ENCODE results near the gene SGK1.

The SGK1 gene

DNA sequence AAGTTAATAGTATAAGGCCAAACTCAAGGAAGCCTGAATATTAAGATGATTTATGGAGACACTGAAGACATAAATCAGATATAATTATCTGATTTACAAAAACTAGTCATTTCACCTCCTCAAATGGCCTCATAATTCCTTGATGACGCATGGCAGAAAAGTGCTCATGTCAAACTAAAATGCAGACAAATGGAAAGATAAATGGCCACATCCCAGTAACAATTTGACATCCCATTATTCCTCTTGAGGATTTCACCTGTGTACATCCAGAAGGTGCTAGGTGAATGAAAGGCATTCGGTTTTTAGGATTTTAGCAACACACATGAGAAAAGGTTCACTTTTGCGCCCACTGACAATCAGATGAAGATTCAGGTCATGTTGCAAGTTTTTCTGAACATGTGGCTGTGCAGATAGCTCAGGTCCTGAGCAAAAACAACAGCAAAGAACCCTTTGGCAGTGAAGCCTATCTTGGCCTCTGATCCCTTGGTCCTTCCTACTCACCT, 24.2 kb downstream of the SGK1 start:
- H3K4me3 ChIP-seq (ENCODE audit: low read depth, low read length) = no peak overlapping the region
- TF ChIP-seq, protein P1, sequence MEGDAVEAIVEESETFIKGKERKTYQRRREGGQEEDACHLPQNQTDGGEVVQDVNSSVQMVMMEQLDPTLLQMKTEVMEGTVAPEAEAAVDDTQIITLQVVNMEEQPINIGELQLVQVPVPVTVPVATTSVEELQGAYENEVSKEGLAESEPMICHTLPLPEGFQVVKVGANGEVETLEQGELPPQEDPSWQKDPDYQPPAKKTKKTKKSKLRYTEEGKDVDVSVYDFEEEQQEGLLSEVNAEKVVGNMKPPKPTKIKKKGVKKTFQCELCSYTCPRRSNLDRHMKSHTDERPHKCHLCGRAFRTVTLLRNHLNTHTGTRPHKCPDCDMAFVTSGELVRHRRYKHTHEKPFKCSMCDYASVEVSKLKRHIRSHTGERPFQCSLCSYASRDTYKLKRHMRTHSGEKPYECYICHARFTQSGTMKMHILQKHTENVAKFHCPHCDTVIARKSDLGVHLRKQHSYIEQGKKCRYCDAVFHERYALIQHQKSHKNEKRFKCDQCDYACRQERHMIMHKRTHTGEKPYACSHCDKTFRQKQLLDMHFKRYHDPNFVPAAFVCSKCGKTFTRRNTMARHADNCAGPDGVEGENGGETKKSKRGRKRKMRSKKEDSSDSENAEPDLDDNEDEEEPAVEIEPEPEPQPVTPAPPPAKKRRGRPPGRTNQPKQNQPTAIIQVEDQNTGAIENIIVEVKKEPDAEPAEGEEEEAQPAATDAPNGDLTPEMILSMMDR (IDR thresholded peaks at IDR 0.05; ENCODE audit: insufficient read depth, low read depth, low read length, missing control alignments) = no peak
- no peak for DNase-seq (ENCODE audit: low read depth)

DNA sequence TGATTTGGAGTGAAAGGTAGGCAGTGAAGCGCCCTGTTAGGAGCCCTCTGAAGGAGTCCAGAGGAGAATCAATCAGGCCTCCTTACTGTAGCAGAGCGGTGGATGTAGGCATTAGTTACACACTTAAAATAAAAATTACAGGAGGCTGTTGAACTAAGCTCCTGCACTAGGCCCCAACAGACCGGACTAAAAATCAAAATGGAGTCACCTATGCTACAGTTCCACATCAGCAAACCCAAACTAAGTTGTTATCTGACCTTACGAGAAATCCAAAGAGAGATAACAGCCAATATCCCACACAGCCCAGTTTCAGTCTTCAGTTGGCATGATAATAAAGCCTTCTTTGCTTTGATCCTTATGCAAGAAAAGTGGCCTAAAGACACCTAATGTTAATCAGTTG, 26.8 kb downstream of the SGK1 start:
- TF ChIP-seq, protein P1 (IDR thresholded peaks at IDR 0.05; ENCODE audit: insufficient read depth, low read depth, low read length, missing control alignments) = no peak
- DNase-seq (ENCODE audit: low read depth) = no peak
- no peak overlapping the region for H3K4me3 ChIP-seq (ENCODE audit: low read depth, low read length)

DNA sequence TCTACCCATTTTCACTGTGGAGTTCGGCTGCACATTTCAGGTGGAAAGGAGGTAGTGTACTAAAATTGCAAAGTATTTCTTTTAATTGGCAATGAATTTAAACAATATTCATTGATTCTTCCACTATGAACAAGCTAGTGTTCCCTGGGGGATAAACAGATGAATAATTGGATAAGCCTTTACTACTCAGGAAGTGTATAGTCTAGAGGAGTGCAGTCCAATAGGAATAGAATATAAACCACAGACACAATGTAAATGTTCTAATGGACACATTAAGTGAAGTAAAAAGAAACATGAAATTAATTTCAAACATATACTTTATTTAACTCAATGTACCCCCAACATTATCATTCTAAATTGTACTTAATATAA, 28.7 kb downstream of the SGK1 start:
- no peak overlapping the region for H3K4me3 ChIP-seq (ENCODE audit: low read depth, low read length)
- TF ChIP-seq, protein P1 (IDR thresholded peaks at IDR 0.05; ENCODE audit: insufficient read depth, low read depth, low read length, missing control alignments) = no peak
- no peak for DNase-seq (ENCODE audit: low read depth)

DNA sequence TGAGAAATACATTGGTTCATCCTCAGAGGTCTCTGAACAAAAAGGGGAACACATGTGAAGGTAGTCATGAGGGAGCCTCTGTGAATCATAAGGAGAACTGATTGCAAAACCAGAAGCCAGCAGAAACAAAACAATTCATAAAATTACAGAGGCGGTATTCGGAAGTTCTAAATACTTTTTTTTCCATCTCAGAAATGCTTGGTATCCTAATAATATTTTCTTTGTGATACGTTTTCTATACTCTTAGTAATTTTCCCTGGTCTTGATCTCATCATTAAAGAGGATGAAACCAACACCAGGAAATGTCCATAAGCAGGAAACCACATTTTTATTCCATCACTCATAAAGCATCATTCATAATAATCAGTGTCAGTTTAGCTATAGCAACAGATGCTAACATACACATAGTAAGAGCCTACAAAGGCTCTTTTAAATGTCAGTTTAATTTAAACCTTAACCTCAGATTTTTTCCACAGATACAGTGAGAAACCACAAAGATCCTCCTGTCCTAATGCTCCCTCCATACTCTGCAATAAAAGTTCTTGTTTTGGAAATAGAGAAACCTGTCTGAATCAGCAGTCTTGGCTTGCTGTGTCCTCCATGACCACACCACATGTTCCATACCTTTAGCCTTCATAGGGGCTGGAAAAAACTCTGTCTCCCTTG, 29.2 kb downstream of the SGK1 start:
- TF ChIP-seq, protein P1 (IDR thresholded peaks at IDR 0.05; ENCODE audit: insufficient read depth, low read depth, low read length, missing control alignments) = no peak
- DNase-seq (ENCODE audit: low read depth) = peak; percentile 27
- no peak overlapping the region for H3K4me3 ChIP-seq (ENCODE audit: low read depth, low read length)

DNA sequence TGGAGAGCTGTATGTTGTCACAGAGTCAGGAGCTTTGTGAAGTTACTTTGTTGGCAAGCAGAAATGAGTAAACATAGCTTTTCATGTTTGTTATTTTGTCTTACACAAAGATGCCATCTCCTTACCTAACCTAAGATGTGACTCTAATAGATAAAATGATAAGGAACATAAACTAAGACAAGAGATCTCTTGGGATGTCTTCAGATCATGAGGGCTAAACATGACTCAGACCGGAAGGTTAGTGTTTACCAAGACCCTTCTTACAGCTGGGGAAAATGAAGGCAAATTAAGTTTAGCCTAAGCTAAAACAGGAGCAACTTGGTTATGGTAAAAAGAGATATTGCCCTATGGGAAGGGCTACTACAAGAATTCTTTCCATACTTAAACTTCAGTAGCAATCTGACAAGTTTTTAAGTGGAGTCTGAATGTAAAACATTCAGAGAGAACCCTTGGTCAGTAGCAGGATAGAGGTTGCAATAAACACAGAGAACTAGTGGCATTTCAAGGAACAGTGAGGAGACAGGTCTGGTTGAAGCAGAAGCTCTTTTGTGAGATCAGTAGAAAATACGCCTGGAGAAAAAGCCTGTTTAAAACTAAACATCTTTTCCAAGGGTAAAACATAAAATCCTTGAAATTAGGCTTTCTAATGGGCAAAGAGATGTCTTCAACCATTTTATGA, 29.9 kb downstream of the SGK1 start:
- no peak overlapping the region for H3K4me3 ChIP-seq (ENCODE audit: low read depth, low read length)
- TF ChIP-seq, protein P1 (IDR thresholded peaks at IDR 0.05; ENCODE audit: insufficient read depth, low read depth, low read length, missing control alignments) = no peak
- DNase-seq (ENCODE audit: low read depth) = peak; percentile 37

DNA sequence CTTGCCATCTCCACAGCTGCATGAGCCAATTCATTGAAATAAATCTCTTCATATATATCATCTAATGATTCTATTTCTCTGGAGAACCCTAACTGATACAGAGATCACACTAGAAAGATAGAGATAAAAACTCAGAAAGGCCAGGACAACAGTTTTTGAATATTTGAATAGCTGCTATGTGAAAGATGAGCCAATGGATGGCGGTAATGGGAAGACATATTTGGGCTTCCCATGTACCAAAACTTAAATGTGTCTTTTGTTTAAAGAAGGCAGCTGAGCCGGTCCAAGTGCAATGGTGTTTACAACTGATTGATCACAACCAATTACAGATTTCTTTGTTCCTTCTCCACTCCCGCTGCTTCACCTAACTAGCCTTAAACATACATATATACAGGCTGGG, 35.1 kb downstream of the SGK1 start:
- DNase-seq (ENCODE audit: low read depth) = no peak
- H3K4me3 ChIP-seq (ENCODE audit: low read depth, low read length) = no peak overlapping the region
- TF ChIP-seq, protein P1 (IDR thresholded peaks at IDR 0.05; ENCODE audit: insufficient read depth, low read depth, low read length, missing control alignments) = no peak

Data from GM12865 (cell line).